HG02884 (cell line): ENCODE measurements around the gene TMEM212.

Experiments
- ATAC-seq: cut with Tn5 transposase; IDR thresholded peaks from one replicate; pipeline ENCODE4 v1.9.1; 2021; ENCODE audit warnings: mild to moderate bottlenecking, moderate library complexity; ENCODE audit not compliant: unreplicated experiment

The TMEM212 gene

GRCh38 chr3:171842864-171843518 is at the start of gene TMEM212:
Gene TMEM212 (plus strand): TSS chr3:171843349. CDS start chr3:171843384, 35 bp downstream.
- no peak for ATAC-seq

- no peak for ATAC-seq
Observed at GRCh38 chr3:171796625-171797264, 46.4 kb upstream of the TMEM212 start.

GRCh38 chr3:171797265-171797679 is 45.9 kb upstream of the TMEM212 start:
- no peak for ATAC-seq

- no peak for ATAC-seq
Observed at GRCh38 chr3:171797873-171798272, 45.3 kb upstream of the TMEM212 start.

GRCh38 chr3:171799501-171799900 is 43.6 kb upstream of the TMEM212 start:
- no peak for ATAC-seq

GRCh38 chr3:171801738-171802589 is 41.2 kb upstream of the TMEM212 start:
- ATAC-seq = no peak

GRCh38 chr3:171802590-171802956 is 40.6 kb upstream of the TMEM212 start:
- ATAC-seq = no peak

GRCh38 chr3:171803044-171803443 is 40.1 kb upstream of the TMEM212 start:
- no peak for ATAC-seq

GRCh38 chr3:171804618-171805389 is 38.3 kb upstream of the TMEM212 start:
- ATAC-seq = no peak

- ATAC-seq = no peak
Observed at GRCh38 chr3:171805687-171806086, 37.5 kb upstream of the TMEM212 start.

- ATAC-seq = no peak
Observed at GRCh38 chr3:171806200-171807128, 36.7 kb upstream of the TMEM212 start.

GRCh38 chr3:171807129-171807675 is 35.9 kb upstream of the TMEM212 start:
- no peak for ATAC-seq

- no peak for ATAC-seq
Observed at GRCh38 chr3:171807806-171808205, 35.3 kb upstream of the TMEM212 start.

- ATAC-seq = peak; percentile 35
Observed at GRCh38 chr3:171809611-171809860, 33.6 kb upstream of the TMEM212 start.

GRCh38 chr3:171809861-171810628 is 33.1 kb upstream of the TMEM212 start, which contains the start of gene PLD1:
Gene PLD1 (minus strand): TSS chr3:171810483. CDS start chr3:171738051, 72,432 bp downstream.
- peak; percentile 52 for ATAC-seq

GRCh38 chr3:171810629-171811294 is 32.4 kb upstream of the TMEM212 start:
- no peak for ATAC-seq

- ATAC-seq = no peak
Observed at GRCh38 chr3:171811295-171811912, 31.7 kb upstream of the TMEM212 start.

GRCh38 chr3:171811913-171812335 is 31.2 kb upstream of the TMEM212 start:
- no peak for ATAC-seq
